GM10266 (cell line): ENCODE data around the gene OXSR1.

ENCODE experiments used
- DNase-seq: peaks from one replicate; pipeline ENCODE4 v3.0.0; 2012; ENCODE audit errors: extremely low spot score
- TF ChIP-seq, protein P1 (sequence below): IDR thresholded peaks from 2 replicates; pipeline ENCODE4 v1.5.1; 2012; ENCODE audit warnings: mild to moderate bottlenecking, low read depth; ENCODE audit not compliant: control insufficient read depth, insufficient read depth; ENCODE audit errors: missing control alignments

Gene OXSR1

DNA sequence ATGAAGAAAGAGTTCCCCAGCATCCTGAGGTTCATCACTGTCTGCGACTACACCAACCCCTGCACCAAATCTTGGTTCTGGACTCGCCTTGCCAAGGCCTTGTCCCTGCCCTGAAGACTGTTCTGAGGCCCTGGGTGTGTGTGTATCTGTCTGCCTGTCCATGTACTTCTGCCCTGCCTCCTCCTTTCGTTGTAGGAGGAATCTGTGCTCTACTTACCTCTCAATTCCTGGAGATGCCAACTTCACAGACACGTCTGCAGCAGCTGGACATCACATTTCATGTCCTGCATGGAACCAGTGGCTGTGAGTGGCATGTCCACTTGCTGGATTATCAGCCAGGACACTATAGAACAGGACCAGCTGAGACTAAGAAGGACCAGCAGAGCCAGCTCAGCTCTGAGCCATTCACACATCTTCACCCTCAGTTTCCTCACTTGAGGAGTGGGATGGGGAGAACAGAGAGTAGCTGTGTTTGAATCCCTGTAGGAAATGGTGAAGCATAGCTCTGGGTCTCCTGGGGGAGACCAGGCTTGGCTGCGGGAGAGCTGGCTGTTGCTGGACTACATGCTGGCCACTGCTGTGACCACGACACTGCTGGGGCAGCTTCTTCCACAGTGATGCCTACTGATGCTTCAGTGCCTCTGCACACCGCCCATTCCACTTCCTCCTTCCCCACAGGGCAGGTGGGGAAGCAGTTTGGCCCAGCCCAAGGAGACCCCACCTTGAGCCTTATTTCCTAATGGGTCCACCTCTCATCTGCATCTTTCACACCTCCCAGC lies 24.0 kb upstream of the OXSR1 start:
- TF ChIP-seq, protein P1, sequence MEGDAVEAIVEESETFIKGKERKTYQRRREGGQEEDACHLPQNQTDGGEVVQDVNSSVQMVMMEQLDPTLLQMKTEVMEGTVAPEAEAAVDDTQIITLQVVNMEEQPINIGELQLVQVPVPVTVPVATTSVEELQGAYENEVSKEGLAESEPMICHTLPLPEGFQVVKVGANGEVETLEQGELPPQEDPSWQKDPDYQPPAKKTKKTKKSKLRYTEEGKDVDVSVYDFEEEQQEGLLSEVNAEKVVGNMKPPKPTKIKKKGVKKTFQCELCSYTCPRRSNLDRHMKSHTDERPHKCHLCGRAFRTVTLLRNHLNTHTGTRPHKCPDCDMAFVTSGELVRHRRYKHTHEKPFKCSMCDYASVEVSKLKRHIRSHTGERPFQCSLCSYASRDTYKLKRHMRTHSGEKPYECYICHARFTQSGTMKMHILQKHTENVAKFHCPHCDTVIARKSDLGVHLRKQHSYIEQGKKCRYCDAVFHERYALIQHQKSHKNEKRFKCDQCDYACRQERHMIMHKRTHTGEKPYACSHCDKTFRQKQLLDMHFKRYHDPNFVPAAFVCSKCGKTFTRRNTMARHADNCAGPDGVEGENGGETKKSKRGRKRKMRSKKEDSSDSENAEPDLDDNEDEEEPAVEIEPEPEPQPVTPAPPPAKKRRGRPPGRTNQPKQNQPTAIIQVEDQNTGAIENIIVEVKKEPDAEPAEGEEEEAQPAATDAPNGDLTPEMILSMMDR, result no peak

DNA sequence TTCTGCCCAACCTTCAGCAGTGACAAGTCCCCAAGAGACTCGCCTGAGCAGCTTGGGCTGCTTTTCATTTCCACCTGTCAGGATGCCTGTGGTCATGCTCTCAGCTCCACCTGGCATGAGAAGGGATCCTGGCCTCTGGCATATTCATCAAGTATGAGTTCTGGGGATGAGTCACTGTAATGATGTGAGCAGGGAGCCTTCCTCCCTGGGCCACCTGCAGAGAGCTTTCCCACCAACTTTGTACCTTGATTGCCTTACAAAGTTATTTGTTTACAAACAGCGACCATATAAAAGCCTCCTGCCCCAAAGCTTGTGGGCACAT lies 23.4 kb upstream of the OXSR1 start:
- TF ChIP-seq, protein P1, result no peak
- no peak for DNase-seq

More for the DNA sequence above, 24.0 kb upstream of the OXSR1 start:
- DNase-seq, result no peak

DNA sequence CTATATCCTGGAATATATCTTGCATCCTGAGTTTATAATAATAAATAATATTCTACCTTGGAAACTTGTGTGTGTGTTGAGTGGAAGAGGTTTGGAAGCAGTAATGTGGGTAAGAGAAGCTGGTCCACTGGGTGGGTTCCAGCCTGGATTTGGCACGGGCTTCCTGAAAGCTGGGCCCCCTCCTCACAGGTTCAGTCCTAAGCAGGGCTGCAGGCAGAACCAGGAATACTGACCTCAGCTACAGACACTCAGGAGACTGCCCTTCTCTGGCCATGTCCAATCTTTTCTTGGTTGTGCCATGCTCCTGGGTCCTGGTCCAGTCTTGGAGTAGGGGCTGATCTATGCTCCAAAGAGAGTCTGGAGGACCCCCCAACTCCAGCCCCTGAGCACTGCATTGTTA lies 22.4 kb upstream of the OXSR1 start:
- TF ChIP-seq, protein P1, result no peak
- DNase-seq, result no peak

DNA sequence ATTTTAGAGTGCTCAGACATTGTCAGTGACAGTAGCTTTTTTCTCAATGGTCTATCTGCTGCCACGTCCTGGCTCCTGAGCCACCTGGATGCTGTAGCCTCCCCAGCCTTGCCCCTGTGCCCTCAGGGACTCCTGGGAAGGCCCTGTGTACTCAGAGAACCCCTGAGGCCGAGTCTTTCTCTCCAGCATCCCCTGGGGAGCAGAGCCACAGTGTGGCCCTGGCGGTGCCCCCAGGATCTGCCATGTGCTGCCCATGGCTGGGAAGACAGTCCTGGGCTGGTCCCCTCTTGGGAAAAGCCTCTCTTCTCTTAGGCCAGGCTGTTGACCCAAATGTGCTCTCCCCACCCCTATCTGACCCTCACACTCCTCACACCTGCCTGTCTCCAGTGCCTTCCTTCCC lies 21.8 kb upstream of the OXSR1 start:
- TF ChIP-seq, protein P1, result no peak
- no peak for DNase-seq

DNA sequence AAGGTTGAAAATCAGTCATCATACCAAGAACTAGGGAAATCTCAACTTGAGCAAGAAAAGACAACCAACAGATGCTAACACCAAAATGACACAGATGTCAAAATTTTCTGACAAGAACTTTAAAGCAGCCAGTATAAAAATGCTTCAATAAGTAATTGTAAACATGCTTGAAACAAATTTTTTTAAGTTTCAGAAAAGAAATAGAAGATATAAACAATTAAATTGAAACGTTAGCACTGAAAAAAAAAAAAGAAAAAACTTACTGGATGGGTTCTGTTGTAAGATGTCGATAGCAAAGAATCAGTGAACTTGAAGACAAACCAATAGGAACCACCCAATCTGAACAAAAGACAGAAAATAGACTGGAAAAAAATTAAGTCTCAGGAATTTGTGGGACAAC lies 18.8 kb upstream of the OXSR1 start:
- DNase-seq, result no peak
- TF ChIP-seq, protein P1, result no peak

DNA sequence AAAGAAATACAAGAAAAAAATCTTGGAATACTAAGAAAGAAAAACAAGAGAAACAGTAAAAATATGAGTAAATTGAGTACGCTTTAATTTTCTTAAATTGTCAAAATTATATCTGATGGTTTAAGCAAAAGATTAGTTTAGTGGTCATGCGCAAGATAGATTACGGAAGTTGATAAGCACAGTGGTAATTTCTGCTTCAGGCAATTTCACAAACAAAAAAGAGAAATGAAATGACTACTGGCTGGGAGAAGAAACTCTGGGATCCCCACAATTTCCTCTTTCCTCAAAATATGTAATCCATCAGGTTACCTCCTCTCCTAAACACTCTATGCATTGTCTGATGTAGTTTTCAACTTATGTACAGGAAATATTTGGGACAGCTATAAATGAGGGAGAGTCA lies 17.9 kb upstream of the OXSR1 start:
- DNase-seq, result no peak
- TF ChIP-seq, protein P1, result no peak

DNA sequence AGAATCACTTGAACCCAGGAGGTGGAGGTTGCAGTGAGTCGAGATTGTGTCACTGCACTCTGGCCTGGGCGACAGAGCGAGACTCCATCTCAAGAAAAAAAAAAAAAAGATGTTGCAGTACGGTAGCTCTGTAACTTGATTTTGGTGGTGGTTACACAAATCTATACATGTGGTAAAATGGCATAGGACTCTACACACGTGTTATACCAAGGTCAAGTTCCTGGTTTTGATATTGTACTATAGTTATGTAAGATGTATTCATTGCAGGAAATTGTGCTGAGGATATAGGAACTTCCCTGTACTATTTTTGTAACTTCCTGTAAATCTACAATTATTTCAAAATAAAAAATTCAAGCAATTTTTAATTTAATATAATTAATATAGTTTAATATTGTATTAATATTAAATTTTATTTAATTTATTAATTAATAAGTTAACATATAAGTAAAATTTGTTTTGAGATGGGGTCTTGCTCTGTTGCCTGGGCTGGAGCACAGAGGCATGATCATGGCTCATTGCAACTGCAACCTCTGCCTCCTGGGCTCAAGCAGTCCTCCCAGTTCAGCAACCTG lies 16.9 kb upstream of the OXSR1 start:
- DNase-seq, result no peak
- TF ChIP-seq, protein P1, result no peak
